Dermis lymphatic vessel endothelial cell (primary cell): Measurements from ENCODE around the gene AMY2B. TPM values are rescaled to one million over a fixed set of nuclear protein-coding genes. Genes with fewer than 3 reads are reported as not detected.

ENCODE experiments used
- total RNA-seq: library from RNA; depleted of rRNA; stranded (reverse); fragments of >200 nt; gene quantifications from 2 replicates; pipeline ENCODE4 v1.2.1, GENCODE V29; 2014

Gene AMY2B
- total RNA-seq: 1.1 and 2.9 TPM in 2 replicates

GRCh38 chr1:103571289-103571688, at the start of gene AMY2B:
Gene AMY2B (plus strand): TSS chr1:103571589. CDS start chr1:103571603, 14 bp downstream.

GRCh38 chr1:103525607-103526507, 45.5 kb upstream of the AMY2B start, which contains the start of gene RNPC3:
Gene RNPC3 (plus strand): TSS chr1:103525699. CDS start chr1:103526071, 372 bp downstream.

GRCh38 chr1:103616994-103617477, 45.6 kb downstream of the AMY2B start, which contains the start of gene AMY2A:
Gene AMY2A (plus strand): TSS chr1:103617427. CDS start chr1:103617441, 14 bp downstream.

Other genes starting within 250 kb of the AMY2B start
- 3.9 and 4.6 TPM in 2 replicates for gene RNPC3, start 45.9 kb upstream of the AMY2B start, total RNA-seq
- gene AMY2A, start 45.8 kb downstream of the AMY2B start, total RNA-seq: not detected in 2 replicates
- gene AMY1A, start 84.2 kb downstream of the AMY2B start, total RNA-seq: not detected in 2 replicates
- gene AMY1B, start 124.6 kb downstream of the AMY2B start, total RNA-seq: not detected in 2 replicates
- gene AMY1C, start 178.3 kb downstream of the AMY2B start, total RNA-seq: not detected in 2 replicates